CD4-positive, alpha-beta T cell treated with Interleukin-12 subunit alpha and Interleukin-12 subunit beta, for 1 hour (primary cell): ENCODE data around the gene EIF4E3.

ENCODE experiments used
- DNase-seq: peaks from one replicate; pipeline ENCODE4 v3.0.0-alpha.2; 2020

EIF4E3 gene

DNA sequence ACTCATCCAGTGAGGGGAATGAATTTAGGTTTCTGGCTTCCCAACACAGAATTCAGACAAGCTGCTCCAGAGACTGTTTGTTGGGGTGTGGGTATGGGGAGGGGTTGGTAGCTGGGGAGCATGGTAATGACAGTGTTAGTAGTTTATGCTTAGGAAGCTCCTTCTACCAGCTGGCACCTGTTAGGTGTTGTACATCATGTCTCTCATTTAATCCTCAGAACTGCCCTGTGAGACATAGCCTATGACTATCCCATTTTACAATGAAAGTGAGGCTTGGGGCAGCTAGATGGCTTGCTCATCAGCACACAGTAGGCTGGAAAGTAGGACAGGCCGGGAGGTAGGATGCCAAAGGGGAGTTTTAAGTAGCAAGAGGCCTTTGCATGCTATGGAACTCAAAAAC lies 2.5 kb downstream of the EIF4E3 start:
- DNase-seq: no peak

DNA sequence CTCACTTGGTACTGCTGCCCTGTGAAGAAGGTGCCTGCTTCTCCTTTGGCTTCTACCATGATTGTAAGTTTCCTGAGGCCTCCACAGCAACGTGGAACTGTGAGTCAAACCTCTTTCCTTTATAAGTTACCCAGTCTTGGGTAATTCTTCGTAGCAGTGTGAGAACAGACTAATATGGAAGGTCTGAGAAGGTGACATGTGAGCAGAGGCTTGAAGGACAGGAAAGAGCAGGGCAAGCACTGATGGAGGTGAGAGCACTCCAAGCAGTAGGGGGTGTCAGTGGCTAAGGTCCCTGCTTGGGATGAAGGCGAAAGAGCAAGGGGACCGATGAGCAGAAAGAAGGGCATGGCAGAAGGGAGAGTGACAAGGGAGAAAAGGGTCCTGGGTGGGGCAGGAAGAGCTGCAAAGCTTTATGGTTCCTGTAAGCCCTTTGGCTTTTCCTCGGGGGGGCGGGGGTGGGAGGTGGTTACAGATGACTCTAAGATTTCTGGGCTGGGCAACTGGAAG lies 3.5 kb downstream of the EIF4E3 start:
- peak; percentile 53 for DNase-seq

DNA sequence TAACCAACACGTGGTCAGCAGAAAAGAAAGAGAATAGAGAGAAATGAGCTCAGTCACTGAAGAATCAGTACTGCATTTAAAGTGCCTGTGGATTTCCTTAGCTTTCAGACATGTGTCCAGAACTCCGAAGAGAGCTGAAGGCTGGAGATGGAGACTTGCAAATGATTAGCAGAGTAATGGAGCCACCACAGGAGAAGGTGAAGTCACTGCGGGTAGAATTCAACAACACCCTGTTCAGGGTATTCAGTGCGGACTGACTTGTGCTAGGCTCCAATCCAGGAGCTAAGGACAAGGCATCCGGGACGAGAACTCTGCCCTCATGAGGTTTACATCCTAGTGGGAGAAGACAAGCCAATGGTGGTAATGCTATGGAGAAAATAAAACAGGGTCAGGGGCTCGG lies 4.2 kb downstream of the EIF4E3 start:
- no peak for DNase-seq

DNA sequence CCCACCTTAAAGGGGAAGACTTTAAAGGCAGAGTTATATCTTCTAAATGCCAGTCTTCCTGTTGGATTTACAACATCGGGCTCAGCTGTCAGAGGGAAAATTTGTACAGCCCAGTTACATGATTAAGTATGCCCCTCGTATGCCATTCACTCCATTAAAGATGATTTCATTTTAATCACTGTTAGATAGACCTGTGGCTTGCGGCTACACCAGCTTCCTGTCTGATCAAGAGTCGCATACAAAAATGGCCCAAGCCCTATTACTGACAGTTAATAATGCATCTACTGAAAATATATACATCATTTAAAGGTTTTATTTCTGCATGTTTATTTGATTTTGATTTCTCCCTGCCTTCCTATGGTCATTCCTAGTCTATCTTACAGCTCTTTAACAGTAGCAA lies 7.1 kb downstream of the EIF4E3 start:
- DNase-seq: peak; percentile 44

DNA sequence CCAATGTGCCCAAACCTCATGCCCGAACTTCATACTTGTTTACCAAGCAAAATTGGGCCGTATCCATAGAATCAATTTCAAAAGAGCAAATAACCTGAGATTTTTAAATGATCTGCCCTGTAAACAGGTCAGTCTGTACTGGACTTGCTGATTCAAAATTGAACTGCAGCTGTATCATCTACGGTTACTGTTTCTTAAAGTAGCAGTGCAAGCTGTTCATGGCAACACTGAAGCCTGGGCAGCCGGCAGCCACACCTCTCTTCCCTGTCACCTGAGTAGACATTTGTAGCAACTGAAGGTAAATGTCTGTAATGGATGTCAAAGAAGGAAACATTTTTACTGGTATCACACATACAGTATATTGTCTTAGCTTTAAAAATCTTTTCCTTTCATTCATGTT lies 10.6 kb downstream of the EIF4E3 start:
- DNase-seq: no peak

DNA sequence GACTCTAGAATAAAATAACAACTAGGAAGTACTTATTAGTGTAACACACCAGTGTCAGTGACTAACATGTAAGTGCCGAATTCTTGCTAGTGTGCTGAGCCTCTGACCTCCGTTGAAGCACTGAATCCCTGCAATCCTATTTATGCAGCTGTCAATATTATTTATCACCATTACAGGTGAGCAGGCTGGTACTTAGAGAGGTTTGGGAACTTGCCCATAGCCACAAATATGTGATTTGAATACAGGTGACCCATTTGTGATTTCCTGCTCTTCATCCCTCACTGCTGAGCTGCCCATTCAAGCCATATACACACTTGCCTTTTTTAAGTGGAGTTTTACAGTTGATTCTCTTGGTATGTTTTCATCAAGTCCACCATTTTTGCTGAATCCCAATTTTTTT lies 12.2 kb downstream of the EIF4E3 start:
- DNase-seq: no peak

DNA sequence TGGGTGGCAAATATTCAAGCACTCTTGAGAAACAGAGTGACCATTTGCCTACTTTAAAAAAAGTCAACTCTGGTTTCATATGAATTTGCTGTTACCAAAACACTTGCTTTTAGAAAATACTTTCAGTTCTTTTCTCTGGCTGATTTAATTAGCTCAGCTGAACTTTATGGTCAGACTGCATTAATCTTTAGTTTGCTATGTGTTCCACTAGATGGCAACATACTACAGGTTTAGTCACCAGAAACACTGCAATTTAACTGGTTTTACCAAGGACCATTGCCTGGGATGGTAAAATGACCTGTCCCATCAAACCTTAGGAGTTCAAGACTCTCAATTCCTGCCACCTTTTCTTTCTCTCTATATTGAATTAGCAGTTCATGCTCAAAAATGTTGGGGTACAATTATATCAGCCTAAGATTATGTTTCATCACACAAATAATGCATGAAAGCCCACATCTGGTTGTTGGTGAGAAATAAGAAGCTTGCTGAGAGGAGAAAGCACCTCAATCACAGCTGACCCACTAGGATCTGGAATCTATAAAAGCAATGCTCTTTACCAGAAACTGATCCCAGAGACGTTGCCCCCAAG lies 14.2 kb downstream of the EIF4E3 start:
- peak; percentile 69 for DNase-seq

DNA sequence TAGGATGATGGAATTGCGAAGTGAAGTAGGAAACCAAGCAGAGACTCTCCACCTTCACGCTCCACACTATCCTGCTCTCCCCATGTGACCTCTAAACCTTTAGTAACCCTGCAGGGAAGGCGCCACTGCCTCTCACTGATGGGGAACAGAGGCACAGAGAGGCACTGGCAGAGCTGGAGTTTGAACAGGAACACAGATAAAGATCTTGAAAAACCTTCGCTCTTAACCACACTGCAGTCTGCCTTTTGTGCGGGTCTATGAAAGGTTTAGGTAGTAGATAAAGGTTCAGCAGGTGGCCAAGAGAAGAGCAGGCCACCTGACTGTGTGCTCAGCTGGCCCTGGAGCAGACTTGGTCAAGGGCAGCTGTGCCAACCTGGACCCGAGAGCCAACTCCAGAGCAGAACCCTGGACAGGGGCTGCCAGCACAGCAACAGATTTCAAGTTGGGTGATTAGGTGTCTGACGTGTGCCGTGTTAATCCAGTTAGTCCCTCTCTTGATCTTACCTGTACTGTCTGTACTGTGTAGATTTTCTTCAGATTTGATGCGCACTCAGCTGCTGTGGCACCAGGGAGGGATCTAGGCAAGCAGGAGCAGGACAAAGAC lies 15.2 kb downstream of the EIF4E3 start:
- peak; percentile 33 for DNase-seq

DNA sequence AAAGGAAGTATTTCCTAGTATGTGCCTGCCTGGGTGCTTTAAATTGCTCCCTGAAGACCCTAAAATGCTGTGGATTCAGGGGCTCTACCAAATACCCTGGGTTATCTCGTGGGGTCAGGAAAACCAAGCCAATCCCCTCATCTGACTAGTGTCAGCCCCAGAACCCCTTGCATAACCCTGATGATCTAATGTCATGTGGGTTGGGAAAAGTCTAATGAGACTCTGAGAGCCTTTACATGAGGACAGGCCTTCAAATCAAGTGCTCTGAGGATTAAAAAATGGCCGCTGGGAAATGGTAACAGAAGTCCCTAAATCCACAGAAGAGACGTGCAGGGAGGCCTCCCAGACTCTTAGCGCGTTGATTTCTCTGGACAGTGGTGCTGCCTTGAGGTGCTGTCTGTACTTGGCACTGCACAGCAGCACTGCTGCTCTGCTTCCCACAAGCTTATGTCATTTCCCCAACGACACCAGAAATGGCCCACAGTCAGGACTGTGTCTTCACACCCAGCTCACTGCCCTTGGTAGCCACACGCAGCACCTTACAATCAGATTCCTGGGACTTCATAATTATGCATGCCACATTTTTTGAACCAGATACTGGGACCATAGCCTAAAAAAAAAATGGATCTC lies 16.6 kb downstream of the EIF4E3 start:
- DNase-seq: no peak

DNA sequence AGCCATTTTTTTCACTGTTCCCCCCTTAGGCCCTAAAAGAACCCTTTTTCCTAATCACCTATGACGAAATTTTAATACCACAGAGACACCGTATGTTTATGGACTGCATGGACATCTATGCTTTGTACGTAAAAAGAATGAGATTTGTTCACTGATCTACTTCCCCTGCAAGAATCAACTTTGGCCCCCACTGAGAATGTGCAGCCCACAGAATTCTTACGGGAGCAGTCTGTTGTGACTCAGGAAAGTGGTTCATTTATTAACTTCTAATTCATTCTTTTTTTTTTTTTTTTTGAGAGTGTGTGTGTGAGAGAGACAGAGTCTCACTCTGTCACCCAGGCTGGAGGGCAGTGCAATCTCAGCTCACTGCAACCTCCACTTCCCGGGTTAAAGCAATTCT lies 17.6 kb downstream of the EIF4E3 start:
- DNase-seq: no peak

DNA sequence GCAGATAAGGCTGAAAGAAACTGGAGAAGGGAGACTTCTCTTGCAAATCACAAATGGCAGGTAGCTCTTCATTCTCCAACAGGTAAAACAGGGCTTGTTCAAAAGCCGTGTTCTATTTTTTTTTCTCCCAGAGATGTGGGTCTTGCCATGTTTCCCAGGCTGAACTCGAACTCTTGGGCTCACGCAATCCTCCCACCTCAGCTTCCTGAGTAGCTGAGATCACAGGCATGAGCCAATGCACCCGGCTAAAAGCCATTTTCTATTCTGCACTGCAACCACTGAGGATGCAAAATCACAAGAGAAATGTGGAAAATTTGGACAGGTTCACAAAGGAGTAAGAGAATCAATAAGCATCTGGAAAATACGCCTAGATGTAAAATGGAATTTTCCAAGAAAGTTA lies 19.5 kb downstream of the EIF4E3 start:
- no peak for DNase-seq

DNA sequence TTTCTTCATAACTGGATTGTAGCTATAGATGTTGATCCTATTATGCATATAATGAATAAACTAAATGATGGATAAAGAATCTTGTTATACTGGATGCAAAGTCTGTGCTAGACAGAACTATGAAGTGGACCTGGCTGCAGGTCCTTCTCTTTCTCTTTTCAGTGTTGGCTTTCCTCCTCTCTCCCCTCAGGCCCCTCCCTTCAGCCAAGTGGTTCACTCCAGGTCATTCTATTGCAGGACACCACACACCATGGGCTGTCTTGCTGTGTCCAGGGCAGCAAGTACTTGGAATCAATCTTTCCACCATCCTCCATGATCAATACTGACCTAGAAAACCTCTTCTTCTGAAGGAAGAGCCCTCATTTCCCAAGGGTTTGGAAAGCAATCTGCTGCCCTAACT lies 20.3 kb downstream of the EIF4E3 start:
- DNase-seq: no peak

DNA sequence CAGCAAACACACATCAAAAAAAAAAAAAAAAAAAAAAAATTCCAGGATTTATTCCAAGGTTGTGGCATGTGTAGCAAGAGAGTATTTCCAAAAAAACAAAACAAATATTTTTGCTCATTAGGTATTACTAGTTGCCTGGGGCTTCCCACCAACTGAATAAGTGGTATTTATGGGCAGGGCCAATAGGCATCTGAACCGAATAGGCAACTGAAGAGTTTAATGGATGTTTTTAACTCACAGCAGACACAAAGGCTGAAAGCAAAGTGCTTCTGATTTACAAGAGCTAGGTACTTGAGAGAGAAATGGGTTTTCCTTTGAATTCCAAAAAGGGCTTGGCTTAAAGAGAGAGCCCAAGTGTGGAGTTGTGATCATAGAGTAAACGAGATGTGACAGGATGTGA lies 21.4 kb downstream of the EIF4E3 start:
- DNase-seq: no peak

DNA sequence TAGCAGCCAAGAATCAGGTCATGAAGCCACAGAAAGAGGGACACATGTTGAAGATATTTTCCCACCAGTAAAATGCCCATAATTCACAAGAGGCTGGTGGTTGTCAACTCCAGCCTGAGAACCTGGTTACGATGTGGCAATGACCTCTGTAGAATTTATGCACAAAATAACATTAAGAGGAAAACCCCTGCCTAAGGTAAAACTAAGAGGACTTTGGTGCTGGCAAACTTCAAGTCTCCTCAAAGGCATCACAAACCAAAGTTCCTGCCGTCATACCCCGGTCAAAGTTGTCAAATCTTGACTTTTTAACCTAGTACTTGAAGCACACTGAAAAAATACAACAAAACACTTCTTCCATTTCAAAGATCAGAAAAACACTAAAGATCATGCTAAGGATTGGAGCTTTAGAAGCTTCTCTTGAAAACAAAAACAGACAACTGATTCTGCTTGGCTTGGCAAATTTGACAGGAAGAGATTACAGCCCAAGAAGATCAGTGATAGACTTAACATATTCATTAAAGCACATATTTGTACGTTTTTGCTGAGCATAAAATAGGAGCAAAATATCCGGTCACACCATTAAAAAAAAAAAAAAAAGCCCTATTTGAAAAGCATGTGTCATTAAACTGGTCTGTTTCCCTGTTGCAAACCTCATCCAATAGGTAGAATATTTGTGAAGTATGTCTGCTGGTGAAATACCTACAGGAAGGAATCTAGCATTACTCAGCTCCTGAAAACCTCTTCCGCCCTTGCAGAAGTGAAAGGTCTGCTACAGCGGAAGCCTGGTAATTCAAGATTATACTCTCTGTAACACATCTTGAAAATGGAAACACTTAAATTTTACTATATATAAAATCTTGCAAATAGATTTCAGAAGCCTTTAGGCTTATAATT lies 22.8 kb downstream of the EIF4E3 start:
- DNase-seq: peak; percentile 52

DNA sequence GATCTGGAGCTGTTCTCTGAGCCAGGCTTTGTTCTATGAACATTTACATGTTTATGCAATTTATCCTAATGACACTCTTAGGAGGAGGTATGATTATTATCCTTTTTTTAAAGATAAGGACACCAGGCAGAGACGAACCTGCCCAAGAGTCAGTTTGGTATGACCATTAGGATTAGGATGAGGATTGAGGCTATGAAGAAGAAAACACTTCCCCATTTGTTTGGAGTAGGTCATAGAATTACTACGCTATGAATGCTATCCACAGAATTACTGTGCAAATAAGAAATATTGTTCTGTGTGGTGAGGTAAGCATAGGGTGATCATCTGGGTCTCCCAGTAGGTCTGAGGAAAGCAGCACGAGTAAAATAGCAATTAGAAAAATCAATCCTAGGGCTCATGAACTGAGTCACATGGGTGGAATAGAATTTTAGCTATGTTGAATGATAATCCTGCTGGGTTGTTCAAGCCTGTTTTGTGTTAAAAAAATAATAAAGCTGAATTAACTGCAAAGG lies 23.9 kb downstream of the EIF4E3 start:
- no peak for DNase-seq

DNA sequence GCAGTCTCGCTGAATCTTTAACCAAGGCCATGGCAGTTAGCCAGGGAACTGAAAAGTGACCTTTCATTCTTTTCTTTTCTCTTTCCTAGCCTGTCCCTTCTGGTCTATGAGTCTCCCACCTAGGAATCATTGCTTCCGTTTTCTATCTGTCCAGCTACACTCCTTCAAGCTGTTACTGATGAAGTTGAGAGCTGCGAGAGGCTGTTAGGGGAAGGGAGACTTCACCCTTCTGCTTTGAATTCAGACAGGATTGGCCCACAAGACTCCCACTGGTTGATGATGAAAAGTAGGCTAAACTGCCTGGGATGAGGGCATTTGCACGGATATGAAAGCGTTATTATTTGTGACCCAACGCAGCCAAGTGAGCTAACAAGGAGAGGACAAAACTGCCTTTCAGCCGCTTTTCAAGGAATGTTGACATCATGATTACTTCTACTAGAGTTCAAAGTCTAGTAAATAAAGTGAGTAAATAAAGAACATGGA lies 30.2 kb downstream of the EIF4E3 start:
- no peak for DNase-seq

DNA sequence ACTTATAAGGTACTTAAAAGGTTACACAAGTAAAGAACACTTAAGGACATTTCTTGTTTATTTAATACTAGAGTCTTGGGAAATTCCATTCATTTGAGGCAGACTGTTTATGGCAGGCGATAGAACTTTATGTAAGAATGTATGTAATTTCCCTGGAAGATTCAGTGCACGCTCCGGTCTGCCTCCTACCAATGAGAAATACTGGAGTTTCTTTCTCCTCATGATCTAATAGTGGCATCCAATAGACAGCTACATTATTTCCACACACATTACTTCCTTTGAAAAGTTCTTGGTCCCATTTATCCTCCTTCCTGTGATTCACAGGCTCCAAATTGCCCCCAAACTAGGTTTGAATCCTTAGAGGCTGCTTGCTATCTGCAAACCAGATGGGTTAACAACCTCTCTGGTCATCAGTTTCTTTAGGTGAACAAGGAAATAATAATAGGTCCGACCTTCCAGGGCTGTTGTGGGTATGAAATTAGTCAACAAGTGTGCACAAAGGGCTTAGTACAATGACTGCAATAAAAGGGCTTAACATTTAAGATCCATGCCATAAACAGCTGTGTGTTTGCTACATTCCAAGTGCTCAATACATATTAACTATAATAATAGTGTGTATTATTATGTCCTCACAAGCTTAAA lies 30.7 kb downstream of the EIF4E3 start:
- no peak for DNase-seq

DNA sequence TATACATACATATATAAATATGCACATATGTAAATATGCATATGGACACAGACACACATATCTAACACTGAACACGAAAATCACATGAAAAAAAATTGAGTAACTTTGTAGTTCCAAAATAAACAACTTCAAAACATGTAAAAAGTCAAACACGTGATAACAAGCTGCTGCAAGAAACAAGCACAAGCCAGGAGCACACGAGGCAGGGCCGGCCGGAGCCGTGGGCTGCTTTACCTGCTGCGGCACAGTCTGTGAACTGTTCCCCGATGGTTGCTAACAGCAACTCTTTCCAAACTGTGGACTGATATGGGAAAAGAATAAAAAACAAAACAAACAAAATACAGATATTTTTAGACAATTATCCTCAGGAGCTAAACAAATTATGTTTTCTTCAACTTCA lies 31.6 kb downstream of the EIF4E3 start:
- no peak for DNase-seq

DNA sequence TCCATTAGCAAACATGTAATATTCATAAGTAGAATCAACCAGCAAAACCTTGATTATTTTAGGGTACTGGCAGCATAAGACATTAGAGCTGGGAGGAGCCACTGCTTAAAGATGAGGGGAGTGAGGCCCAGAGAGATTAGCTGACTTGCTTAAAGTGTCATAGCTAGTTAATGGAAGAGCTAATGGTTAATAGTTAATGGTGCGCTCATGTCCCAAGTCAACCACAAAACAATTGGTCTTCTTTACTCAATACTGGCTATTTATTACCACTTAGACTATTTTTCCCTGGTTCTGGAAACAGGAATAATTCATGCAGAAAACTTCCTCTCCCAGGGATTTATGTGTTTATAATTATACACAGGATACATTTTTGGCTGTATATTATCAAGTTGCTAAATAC lies 33.1 kb downstream of the EIF4E3 start:
- no peak for DNase-seq

DNA sequence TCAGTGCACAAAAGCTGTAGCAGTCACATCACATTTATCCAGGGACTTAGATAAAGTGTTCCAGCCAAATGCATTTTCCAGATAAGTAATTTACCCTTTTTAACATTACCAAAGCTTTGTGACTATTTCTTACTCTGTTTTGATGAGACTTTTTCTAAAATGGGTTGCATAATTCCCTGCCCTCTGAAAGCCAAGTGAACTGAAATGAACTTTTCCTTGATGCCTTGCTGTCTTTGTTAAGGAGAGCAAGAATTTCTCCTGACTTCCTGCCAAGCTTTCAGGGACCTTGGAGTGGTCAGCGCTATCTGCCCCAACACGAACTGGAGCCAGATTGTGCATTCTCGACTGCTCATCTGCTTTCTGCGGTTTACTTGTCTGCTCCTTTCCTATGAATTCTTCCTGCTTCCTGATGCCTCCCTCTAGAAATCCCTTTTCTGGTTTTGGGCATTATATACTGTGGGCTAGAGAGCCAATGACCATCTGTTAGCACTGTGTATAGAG lies 34.8 kb downstream of the EIF4E3 start:
- no peak for DNase-seq

DNA sequence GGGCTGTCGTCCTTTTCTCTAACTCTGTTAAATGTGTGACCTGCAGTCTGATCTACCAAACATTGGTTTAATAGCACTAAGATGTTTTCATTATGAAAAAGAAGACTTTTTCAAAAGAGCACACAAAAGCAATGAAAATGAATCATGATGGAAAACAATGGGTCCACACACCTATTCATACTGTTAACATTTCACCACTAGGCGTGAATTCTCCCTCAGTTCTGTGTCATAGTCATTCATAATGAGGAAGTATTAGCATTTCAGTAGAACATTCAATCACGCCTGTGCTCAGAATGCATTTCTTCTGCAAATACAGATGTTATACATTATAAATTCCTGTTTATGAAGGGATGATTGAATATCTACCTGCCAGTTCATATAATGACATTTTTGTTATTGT lies 35.9 kb downstream of the EIF4E3 start:
- DNase-seq: no peak

DNA sequence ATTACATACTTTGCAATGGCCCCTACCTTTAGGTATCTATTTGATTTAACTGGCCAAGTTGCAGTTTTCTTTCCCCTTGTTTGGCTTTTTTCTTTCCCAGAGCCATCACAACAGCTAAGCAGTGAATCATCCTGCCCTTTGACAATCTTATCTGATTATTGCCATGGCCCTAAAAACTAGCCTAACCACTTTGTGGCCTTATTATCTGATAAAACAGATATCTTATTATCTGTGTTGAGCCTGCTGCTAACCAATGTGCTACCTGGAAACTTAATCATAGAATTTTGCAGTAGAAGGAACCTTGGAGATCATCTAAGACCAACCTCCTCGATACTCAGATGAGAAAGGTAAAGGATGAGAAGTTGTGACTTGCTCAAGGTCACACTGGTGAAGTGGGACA lies 37.1 kb downstream of the EIF4E3 start:
- DNase-seq: no peak

DNA sequence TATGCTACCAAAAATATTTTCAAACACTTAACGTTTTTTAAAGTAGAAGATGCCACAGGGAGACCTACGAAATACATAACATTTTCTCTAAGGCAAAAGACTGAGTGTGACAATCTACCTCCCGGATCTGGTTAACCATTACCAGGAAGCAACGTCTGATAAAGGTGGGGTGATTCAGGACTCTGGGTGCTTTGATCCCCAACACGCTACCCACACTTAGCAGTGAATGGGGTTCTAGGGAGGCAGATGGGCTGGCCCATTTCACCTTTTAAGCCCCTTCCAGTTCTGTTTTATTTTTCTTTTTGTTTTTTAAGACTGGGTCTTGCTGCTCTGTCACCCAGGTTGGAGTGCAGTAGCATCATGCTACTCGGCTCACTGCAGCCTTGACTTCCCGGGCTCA lies 39.5 kb downstream of the EIF4E3 start:
- no peak for DNase-seq
